SK-N-MC (cell line): ENCODE data around the gene ACTR6.

Experiments
- EZH2 ChIP-seq: fragments of 200-600 bp; sonication (generic); IDR thresholded peaks from one replicate; pipeline ENCODE4 v1.6.1; 2017; ENCODE audit warnings: antibody characterized with exemption
- FOXP2 ChIP-seq: optimal IDR thresholded peaks from 2 replicates; pipeline ENCODE3; 2011; ENCODE audit warnings: mild to moderate bottlenecking, moderate library complexity; ENCODE audit not compliant: insufficient read depth; ENCODE audit errors: extremely low read length, control extremely low read depth
- POLR2AphosphoS5 ChIP-seq: IDR thresholded peaks from 2 replicates; pipeline ENCODE4 v1.6.1; 2012; ENCODE audit warnings: mild to moderate bottlenecking, low read depth, low read length, borderline replicate concordance

DNA sequence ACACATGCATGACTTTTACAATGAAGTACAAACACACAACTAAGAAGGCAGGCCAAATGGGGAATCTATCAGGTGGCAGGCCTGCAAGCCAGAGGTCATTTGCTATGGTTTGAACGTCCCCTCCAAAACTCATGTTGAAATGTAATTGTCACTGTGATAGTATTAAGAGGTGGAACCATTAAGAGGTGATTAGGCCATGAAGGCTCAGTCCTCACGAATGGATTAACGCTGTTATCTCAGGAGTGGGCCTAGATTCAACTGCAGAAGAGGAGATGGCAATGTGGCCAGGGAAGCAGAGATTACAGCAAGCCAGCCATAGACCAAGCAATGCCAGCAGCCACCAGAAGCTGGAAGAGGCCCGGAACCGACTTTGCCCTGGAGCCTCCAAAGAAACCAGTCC lies 13.5 kb upstream of the ACTR6 start:
- TF ChIP-seq POLR2AphosphoS5 (no peak), EZH2 (no peak), FOXP2 (no peak)
